Measurements from ENCODE around the gene MCUR1. TPM values are rescaled to one million over a fixed set of nuclear protein-coding genes. Genes with fewer than 3 reads are reported as not detected.

MCUR1 gene
- total and polyA plus RNA-seq, 10 of the 15 experiments (the other 5 are each of a cell fraction or from before 2014, with no cell fraction given), result 4.4 to 43.9 (median 18.3) TPM

GRCh38 chr6:13831615-13832014 lies 17.3 kb upstream of the MCUR1 start (continued):
- no peak for TF ChIP-seq NKRF (conservative IDR thresholded peaks at IDR 0.05)
- TF ChIP-seq SMAD5 (IDR thresholded peaks at IDR 0.05; ENCODE audit: low read depth), result no peak
- no peak for TF ChIP-seq RCOR1 (conservative IDR thresholded peaks at IDR 0.05; ENCODE audit: low read depth, low read length)
- TF ChIP-seq IRF4 (IDR thresholded peaks at IDR 0.05; ENCODE audit: low read depth, low read length), result peak; percentile 56; the same call in 1 of the 2 replicates
- no peak for TF ChIP-seq ZNF24 (IDR thresholded peaks at IDR 0.05)
- no peak for TF ChIP-seq CTCF (IDR thresholded peaks at IDR 0.05 in 2 of 3, conservative IDR thresholded peaks at IDR 0.05 in 1 of 3; ENCODE audit: control insufficient read depth in 2 of 3, extremely low read depth in 1 of 3, insufficient read depth in 1 of 3, low read depth in 3 of 3, low read length in 3 of 3)
- peak; percentile 66; the same call in 1 of the 2 replicates for TF ChIP-seq CREM (IDR thresholded peaks at IDR 0.05; ENCODE audit: low read depth)
- TF ChIP-seq CHD1 (IDR thresholded peaks at IDR 0.05; ENCODE audit: low read depth, low read length), result no peak
- TF ChIP-seq RB1 (IDR thresholded peaks at IDR 0.05; ENCODE audit: borderline replicate concordance), result no peak
- no peak for TF ChIP-seq CBX5 (IDR thresholded peaks at IDR 0.05; ENCODE audit: low read depth)
- TF ChIP-seq BCL3 (IDR thresholded peaks at IDR 0.05; ENCODE audit: borderline replicate concordance, insufficient read depth, low read depth, low read length, poor library complexity, severe bottlenecking), result no peak
- no peak for TF ChIP-seq ZZZ3 (IDR thresholded peaks at IDR 0.05; ENCODE audit: control insufficient read depth, insufficient read length, low read depth)
- TF ChIP-seq ASH2L (IDR thresholded peaks at IDR 0.05; ENCODE audit: borderline replicate concordance, low read depth), result no peak
- TF ChIP-seq SKIL (IDR thresholded peaks at IDR 0.05; ENCODE audit: low read depth, poor library complexity, severe bottlenecking), result no peak
- TF ChIP-seq SRF (IDR thresholded peaks at IDR 0.05; ENCODE audit: low read depth in 2 of 2, low read length in 2 of 2), result no peak
- TF ChIP-seq NFYA (IDR thresholded peaks at IDR 0.05; ENCODE audit: borderline replicate concordance, low read depth, low read length), result no peak
- no peak for TF ChIP-seq MEF2A (IDR thresholded peaks at IDR 0.05; ENCODE audit: insufficient read depth, low read depth, low read length)
- peak; percentile 83 for TF ChIP-seq JUNB (IDR thresholded peaks at IDR 0.05)
- no peak for TF ChIP-seq REST (IDR thresholded peaks at IDR 0.05; ENCODE audit: low read depth, low read length)

Data from GM12878 (cell line).